HCT116 (cell line): ENCODE data around the gene LRRK2. TPM values are rescaled to one million over a fixed set of nuclear protein-coding genes. Genes with fewer than 3 reads are reported as not detected.
"Not testable (repeated sequence)": the region's sequence is repeated elsewhere in the genome, so short reads cannot be mapped to it uniquely, and the experiment has no call there.

Experiments used
- ATAC-seq: fragments of 200-7000 bp; cut with Tn5 transposase; 2 replicates; pipeline ENCODE4 v1.9.1; 2020; ENCODE audit warnings: mild to moderate bottlenecking, moderate library complexity
- BruUV-seq: library from RNA; stranded (reverse); fragments of 400-500 nt; replicated peaks from 2 replicates; lab custom pipeline; 2021; lab: Mats Ljungman, UMichigan
- CTCF ChIA-PET: fragments of 300-600 bp; sonication (Branson Sonifier 250); formaldehyde crosslinking; loops from one replicate; lab custom pipeline; 2021; ENCODE audit warnings: antibody characterized with exemption; lab: Charles Lee
- POLR2A ChIA-PET: fragments of 300-600, 350-600 bp; sonication (Branson Sonifier 250); formaldehyde crosslinking; loops from one replicate; lab custom pipeline; 2021; ENCODE audit warnings: antibody characterized with exemption; lab: Charles Lee
- RAD21 ChIA-PET, 2 experiments: fragments of 300-600 bp; sonication (Branson Sonifier 250); formaldehyde crosslinking; loops; one replicate each; lab custom pipeline; 2023; ENCODE audit warnings: low total read pairs in 2 of 2; ENCODE audit not compliant: uncharacterized antibody in 2 of 2, unreplicated experiment in 2 of 2, low non-redundant PET in 1 of 2; lab: Charles Lee
- DNase-seq: peaks from one replicate; pipeline ENCODE4 v3.0.0-alpha.2; 2010; ENCODE audit warnings: low read depth, low spot score
- H2AFZ ChIP-seq: fragments of 200-600 bp; shearing (Covaris generic), sonication (generic); 2 replicates; pipeline ENCODE4 v1.6.1; 2017; ENCODE audit warnings: low read depth, mixed run types, mixed read lengths, antibody characterized with exemption, low read length; ENCODE audit not compliant: poor library complexity, severe bottlenecking
- H3K27ac ChIP-seq: 2 replicates; pipeline ENCODE4 v1.5.1; 2012; ENCODE audit warnings: low read depth, low read length
- H3K27me3 ChIP-seq: fragments of 200-600 bp; sonication (generic); 2 replicates; pipeline ENCODE4 v1.6.1; 2016; ENCODE audit warnings: mixed run types, low read length, mixed read lengths; ENCODE audit not compliant: insufficient read depth
- H3K36me3 ChIP-seq, 2 experiments: fragments of 200-500 bp in 1 of 2; fragments of 200-600 bp in 1 of 2; sonication (Bioruptor generic) in 1 of 2; sonication (generic) in 1 of 2; 2 replicates each; pipeline versions ENCODE4 v1.5.1 to v1.6.1; 2014 to 2016; ENCODE audit warnings: low read length in 2 of 2, inconsistent platforms in 1 of 2, mixed read lengths in 1 of 2, mixed run types in 1 of 2; ENCODE audit not compliant: insufficient read depth in 2 of 2, control insufficient read depth in 1 of 2
- H3K4me1 ChIP-seq, 2 experiments: fragments of 200-600 bp in 1 of 2; sonication (generic) in 1 of 2; 2 replicates each; pipeline versions ENCODE4 v1.5.1 to v1.6.1; 2012 to 2017; ENCODE audit warnings: low read length in 2 of 2, inconsistent platforms in 1 of 2, mild to moderate bottlenecking in 1 of 2, mixed read lengths in 1 of 2, mixed run types in 1 of 2, moderate library complexity in 1 of 2; ENCODE audit not compliant: insufficient read depth in 2 of 2, control insufficient read depth in 1 of 2
- H3K4me2 ChIP-seq: fragments of 200-600 bp; sonication (generic); 2 replicates; pipeline ENCODE4 v1.6.1; 2017; ENCODE audit warnings: mixed run types, low read length, mixed read lengths
- H3K4me3 ChIP-seq, 2 experiments: fragments of 200-600 bp in 1 of 2; sonication (generic) in 1 of 2; replicated peaks in 1 of 2; 2 replicates each; pipeline ENCODE4 v1.5.1; 2011 to 2016; ENCODE audit warnings: low read length in 2 of 2, control low read depth in 1 of 2, low read depth in 1 of 2, mild to moderate bottlenecking in 1 of 2, mixed read lengths in 1 of 2, mixed run types in 1 of 2
- H3K79me2 ChIP-seq: fragments of 200-600 bp; sonication (generic); 2 replicates; pipeline ENCODE4 v1.6.1; 2017; ENCODE audit warnings: mild to moderate bottlenecking, mixed run types, low read length, moderate library complexity, mixed read lengths; ENCODE audit not compliant: insufficient read depth
- H3K9ac ChIP-seq: fragments of 200-600 bp; sonication (generic); 2 replicates; pipeline ENCODE4 v1.6.1; 2016; ENCODE audit warnings: low read length, mixed read lengths
- H3K9me2 ChIP-seq: fragments of 200-600 bp; sonication (generic), shearing (Covaris generic); 2 replicates; pipeline ENCODE4 v1.6.1; 2017; ENCODE audit warnings: mixed run types, mild to moderate bottlenecking, moderate library complexity; ENCODE audit not compliant: insufficient read depth
- H3K9me3 ChIP-seq, 2 experiments: fragments of 200-500 bp in 1 of 2; fragments of 200-600 bp in 1 of 2; sonication (Bioruptor generic) in 1 of 2; sonication (generic) in 1 of 2; 2 replicates each; pipeline ENCODE4 v1.6.1; 2014 to 2017; ENCODE audit warnings: low read length in 2 of 2, mixed read lengths in 2 of 2, inconsistent platforms in 1 of 2, low read depth in 1 of 2, mild to moderate bottlenecking in 1 of 2, mixed run types in 1 of 2, moderate library complexity in 1 of 2; ENCODE audit not compliant: control insufficient read depth in 1 of 2, insufficient read depth in 1 of 2
- H4K20me1 ChIP-seq: fragments of 200-600 bp; sonication (generic), shearing (Covaris generic); 2 replicates; pipeline ENCODE4 v1.6.1; 2017; ENCODE audit warnings: mixed run types, mild to moderate bottlenecking, moderate library complexity; ENCODE audit not compliant: insufficient read depth
- EGR1 ChIP-seq: IDR thresholded peaks from 2 replicates; pipeline ENCODE4 v1.6.1; 2012; ENCODE audit warnings: low read depth
- JUND ChIP-seq: IDR thresholded peaks from 2 replicates; pipeline ENCODE4 v1.6.1; 2012
- RAD21 ChIP-seq: IDR thresholded peaks from 2 replicates; pipeline ENCODE4 v1.6.1; 2012; ENCODE audit warnings: low read depth, mild to moderate bottlenecking
- SIN3A ChIP-seq: IDR thresholded peaks from 2 replicates; pipeline ENCODE4 v1.6.1; 2012; ENCODE audit warnings: low read depth
- SRF ChIP-seq: IDR thresholded peaks from 2 replicates; pipeline ENCODE4 v1.6.1; 2012; ENCODE audit warnings: low read depth
- TCF7L2 ChIP-seq: IDR thresholded peaks from 2 replicates; pipeline ENCODE4 v1.7.0; 2011; ENCODE audit warnings: borderline replicate concordance, inconsistent platforms; ENCODE audit not compliant: insufficient read depth, insufficient read length; ENCODE audit errors: extremely low read depth
- YY1 ChIP-seq: IDR thresholded peaks from 2 replicates; pipeline ENCODE4 v1.6.1; 2011; ENCODE audit warnings: low read length, low read depth, moderate library complexity, mild to moderate bottlenecking; ENCODE audit not compliant: insufficient replicate concordance; ENCODE audit errors: extremely low read depth
- intact Hi-C: fragments of 100-400 bp; cut with micrococcal nuclease; formaldehyde crosslinking; loops from 2 replicates; pipeline ENCODE4 v1.10.0; 2022
- total RNA-seq: library from RNA; stranded (reverse); gene quantifications from one replicate; pipeline ENCODE4 v1.2.1, GENCODE V29; 2021; ENCODE audit not compliant: unreplicated experiment
- TF ChIP-seq, protein P1 (sequence below), 3 experiments: fragments of 200-600 bp in 1 of 3; sonication (generic) in 1 of 3; IDR thresholded peaks in 2 of 3; conservative IDR thresholded peaks in 1 of 3; 2 replicates each; pipeline ENCODE4 v1.5.1; 2012 to 2017; ENCODE audit warnings: low read depth in 2 of 3, low read length in 2 of 3, antibody characterized with exemption in 1 of 3, borderline replicate concordance in 1 of 3, control low read depth in 1 of 3, mild to moderate bottlenecking in 1 of 3, mixed read lengths in 1 of 3, mixed run types in 1 of 3, moderate library complexity in 1 of 3; ENCODE audit not compliant: insufficient read depth in 1 of 3
- TF ChIP-seq, protein P2 (sequence below): IDR thresholded peaks from 2 replicates; pipeline ENCODE4 v1.6.1; 2011; ENCODE audit warnings: mild to moderate bottlenecking, low read length, moderate library complexity; ENCODE audit not compliant: insufficient replicate concordance; ENCODE audit errors: extremely low read depth

Gene LRRK2
- total RNA-seq, 1 experiment from 2014 or later, result 0.20 TPM

DNA sequence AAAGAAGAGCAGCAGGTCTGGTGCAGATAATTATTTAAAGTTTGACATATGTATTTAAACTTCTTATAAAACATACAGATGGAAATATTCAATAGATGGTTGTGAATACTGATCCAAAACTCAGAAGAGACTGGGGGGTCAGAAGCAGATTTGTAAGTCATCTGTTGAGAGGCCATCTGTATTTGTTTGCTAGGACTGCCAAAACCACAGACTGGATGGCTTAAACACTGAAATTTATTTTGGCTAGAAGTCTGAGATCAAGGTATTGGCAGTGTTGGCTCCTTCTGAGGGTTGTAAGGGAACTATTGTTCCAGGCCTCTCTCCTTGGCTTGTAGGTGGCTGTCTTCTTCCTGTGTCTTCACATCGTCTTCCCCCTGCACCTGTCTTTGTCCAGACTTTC, 153.9 kb downstream of the LRRK2 start:
- DNase-seq (no peak), ATAC-seq (no peak)
- BruUV-seq, result no TSS peak
- no peak for TF ChIP-seq TCF7L2
- TF ChIP-seq, protein P1, sequence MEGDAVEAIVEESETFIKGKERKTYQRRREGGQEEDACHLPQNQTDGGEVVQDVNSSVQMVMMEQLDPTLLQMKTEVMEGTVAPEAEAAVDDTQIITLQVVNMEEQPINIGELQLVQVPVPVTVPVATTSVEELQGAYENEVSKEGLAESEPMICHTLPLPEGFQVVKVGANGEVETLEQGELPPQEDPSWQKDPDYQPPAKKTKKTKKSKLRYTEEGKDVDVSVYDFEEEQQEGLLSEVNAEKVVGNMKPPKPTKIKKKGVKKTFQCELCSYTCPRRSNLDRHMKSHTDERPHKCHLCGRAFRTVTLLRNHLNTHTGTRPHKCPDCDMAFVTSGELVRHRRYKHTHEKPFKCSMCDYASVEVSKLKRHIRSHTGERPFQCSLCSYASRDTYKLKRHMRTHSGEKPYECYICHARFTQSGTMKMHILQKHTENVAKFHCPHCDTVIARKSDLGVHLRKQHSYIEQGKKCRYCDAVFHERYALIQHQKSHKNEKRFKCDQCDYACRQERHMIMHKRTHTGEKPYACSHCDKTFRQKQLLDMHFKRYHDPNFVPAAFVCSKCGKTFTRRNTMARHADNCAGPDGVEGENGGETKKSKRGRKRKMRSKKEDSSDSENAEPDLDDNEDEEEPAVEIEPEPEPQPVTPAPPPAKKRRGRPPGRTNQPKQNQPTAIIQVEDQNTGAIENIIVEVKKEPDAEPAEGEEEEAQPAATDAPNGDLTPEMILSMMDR (IDR thresholded peaks at IDR 0.05 in 2 of 3, conservative IDR thresholded peaks at IDR 0.05 in 1 of 3; ENCODE audit: borderline replicate concordance in 1 of 3, insufficient read depth in 1 of 3, low read depth in 2 of 3, low read length in 2 of 3), result no peak
- TF ChIP-seq SIN3A, result no peak
- TF ChIP-seq JUND, result no peak
- no peak for TF ChIP-seq YY1
- no peak for TF ChIP-seq SRF
- no peaks in the 10 kb centered on the region for H3K36me3 ChIP-seq
- no peaks in the 10 kb centered on the region for H3K27me3 ChIP-seq
- intact Hi-C loops, result no loop called here
- no peaks in the 10 kb centered on the region for H3K9me3 ChIP-seq
- no peaks in the 10 kb centered on the region for H3K4me1 ChIP-seq
- no peaks in the 10 kb centered on the region for H3K9me2 ChIP-seq
- RAD21 ChIA-PET, result no interaction called here
- no peak overlapping the region for H3K4me3 ChIP-seq
- POLR2A ChIA-PET, result no interaction called here
- H3K79me2 ChIP-seq, result no peaks in the 10 kb centered on the region
- no peak overlapping the region for H3K4me2 ChIP-seq
- H2AFZ ChIP-seq, result no peak overlapping the region
- no peak overlapping the region for H3K27ac ChIP-seq
- CTCF ChIA-PET, result no interaction called here
- H4K20me1 ChIP-seq, result no peaks in the 10 kb centered on the region
- H3K9ac ChIP-seq, result no peak overlapping the region

DNA sequence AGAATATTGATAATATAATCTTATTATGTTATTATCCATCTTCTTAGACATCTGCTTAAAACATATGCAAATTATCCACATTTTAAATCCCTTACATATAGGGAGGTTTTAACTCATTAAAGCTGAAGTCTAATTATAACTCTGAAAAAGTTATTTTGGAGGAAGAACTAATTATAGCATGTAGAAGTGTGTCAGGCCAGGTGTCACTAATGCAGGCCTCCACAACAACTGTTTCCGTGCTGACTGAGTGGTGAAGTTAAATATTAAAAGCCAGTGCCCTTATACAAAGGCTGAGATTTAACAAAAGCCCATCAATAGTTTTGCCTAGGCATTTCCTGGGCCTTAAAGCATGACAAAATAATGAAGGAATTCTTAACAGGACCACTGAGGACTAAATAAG, 157.4 kb downstream of the LRRK2 start:
- DNase-seq, result no peak
- Histone ChIP-seq H3K4me3 (no peak overlapping the region), H3K4me1 (no peaks in the 10 kb centered on the region), H3K9me2 (no peaks in the 10 kb centered on the region), H3K36me3 (no peaks in the 10 kb centered on the region), H3K79me2 (no peaks in the 10 kb centered on the region), H3K9ac (no peak overlapping the region), H3K27ac (no peak overlapping the region), H2AFZ (no peak overlapping the region), H3K4me2 (no peak overlapping the region), H3K27me3 (no peaks in the 10 kb centered on the region)
- intact Hi-C loops, result no loop called here
- BruUV-seq, result no TSS peak
- POLR2A ChIA-PET, result no interaction called here
- CTCF ChIA-PET, result no interaction called here
- RAD21 ChIA-PET, result no interaction called here
- no peak for ATAC-seq
- no peak for TF ChIP-seq YY1
- no peak for TF ChIP-seq EGR1
- no peak for TF ChIP-seq JUND
- TF ChIP-seq, protein P2, sequence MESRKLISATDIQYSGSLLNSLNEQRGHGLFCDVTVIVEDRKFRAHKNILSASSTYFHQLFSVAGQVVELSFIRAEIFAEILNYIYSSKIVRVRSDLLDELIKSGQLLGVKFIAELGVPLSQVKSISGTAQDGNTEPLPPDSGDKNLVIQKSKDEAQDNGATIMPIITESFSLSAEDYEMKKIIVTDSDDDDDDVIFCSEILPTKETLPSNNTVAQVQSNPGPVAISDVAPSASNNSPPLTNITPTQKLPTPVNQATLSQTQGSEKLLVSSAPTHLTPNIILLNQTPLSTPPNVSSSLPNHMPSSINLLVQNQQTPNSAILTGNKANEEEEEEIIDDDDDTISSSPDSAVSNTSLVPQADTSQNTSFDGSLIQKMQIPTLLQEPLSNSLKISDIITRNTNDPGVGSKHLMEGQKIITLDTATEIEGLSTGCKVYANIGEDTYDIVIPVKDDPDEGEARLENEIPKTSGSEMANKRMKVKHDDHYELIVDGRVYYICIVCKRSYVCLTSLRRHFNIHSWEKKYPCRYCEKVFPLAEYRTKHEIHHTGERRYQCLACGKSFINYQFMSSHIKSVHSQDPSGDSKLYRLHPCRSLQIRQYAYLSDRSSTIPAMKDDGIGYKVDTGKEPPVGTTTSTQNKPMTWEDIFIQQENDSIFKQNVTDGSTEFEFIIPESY, result no peak
- TF ChIP-seq SRF, result no peak
- no peak for TF ChIP-seq RAD21
- TF ChIP-seq, all 23 proteins: peak for 0
- Histone ChIP-seq H4K20me1 (no peaks in the 10 kb centered on the region), H3K9me3 (no peaks in the 10 kb centered on the region)

DNA sequence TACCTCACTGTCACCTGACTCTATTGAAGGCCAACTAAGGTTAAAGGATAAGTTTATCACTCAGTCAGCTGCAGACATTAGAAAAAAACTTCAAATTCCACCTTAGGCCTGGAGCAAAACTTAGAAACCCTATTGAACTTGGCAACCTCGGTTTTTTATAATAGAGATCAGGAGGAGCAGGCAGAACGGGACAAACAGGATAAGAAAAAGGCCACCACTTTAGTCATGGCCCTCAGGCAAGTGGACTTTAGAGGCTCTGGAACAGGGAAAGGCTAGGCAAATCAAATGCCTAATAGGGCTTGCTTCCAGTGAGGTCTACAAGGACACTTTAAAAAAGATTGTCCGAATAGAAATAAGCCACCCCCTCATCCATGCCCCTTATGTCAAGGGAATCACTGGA, 162.5 kb downstream of the LRRK2 start:
- RAD21 ChIA-PET, H2AFZ ChIP-seq, BruUV-seq, DNase-seq, H3K27ac ChIP-seq, H3K4me2 ChIP-seq, H3K36me3 ChIP-seq, H4K20me1 ChIP-seq, H3K79me2 ChIP-seq, H3K9ac ChIP-seq, H3K4me3 ChIP-seq, intact Hi-C loops, H3K4me1 ChIP-seq, H3K9me3 ChIP-seq, H3K27me3 ChIP-seq, H3K9me2 ChIP-seq, CTCF ChIA-PET, POLR2A ChIA-PET, ATAC-seq: not testable (repeated sequence)
